GM19035 (cell line): Measurements from ENCODE around the gene SULT6B1.
"Not testable (repeated sequence)": the region's sequence is repeated elsewhere in the genome, so short reads cannot be mapped to it uniquely, and the experiment has no call there.

Source experiments
- ATAC-seq: cut with Tn5 transposase; IDR thresholded peaks from one replicate; pipeline ENCODE4 v1.9.1; 2021; ENCODE audit not compliant: unreplicated experiment

SULT6B1 gene

DNA sequence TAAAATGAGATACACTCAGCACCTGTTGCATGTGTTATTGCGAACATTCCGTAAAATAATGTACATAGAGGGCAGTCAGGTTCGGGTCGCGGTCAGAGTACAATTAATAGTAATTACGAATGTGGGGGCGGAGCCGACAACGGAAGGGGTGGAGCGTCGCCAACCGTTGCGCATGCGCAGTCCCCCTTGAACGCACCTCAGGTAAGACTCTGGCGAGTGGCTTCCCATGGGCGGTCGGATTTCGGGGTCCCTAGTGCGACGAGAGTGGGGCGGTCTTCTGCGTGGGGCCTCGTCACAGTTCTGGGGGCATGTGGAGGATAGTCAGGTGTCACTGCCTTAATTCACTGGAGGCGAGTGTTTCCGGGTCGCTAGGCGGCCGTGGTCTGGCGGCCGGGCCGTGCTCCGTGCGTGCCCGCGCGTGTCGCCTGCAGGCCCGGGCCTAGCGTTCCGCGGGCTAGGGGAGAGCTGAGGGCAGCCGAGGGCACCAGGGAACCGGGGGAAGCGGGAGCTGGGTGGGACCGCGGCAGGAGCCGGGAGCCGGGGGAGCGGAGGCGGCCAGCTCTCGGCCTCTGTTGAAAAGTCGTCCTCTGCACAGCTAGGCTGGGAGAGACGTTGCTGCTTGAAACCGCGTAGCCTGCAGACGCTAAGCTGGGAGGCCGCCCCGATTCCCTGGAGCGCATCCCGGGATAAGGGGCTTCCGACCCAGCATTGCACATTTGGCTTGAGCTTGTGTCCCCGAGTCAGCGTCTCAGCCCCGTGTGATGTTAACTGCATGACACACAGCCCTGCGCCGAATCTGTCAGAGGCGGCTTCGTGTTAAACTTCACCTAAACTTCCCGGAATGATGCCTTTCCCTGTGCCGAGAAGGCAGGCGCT lies 8.1 kb upstream of the SULT6B1 start, which contains the start of gene CEBPZOS:
TSS of gene CEBPZOS (plus strand) at position 177 of the 876 bp plus-strand sequence. CDS start 3,209 bp downstream, outside the sequence.
- peak; percentile 78 for ATAC-seq

DNA sequence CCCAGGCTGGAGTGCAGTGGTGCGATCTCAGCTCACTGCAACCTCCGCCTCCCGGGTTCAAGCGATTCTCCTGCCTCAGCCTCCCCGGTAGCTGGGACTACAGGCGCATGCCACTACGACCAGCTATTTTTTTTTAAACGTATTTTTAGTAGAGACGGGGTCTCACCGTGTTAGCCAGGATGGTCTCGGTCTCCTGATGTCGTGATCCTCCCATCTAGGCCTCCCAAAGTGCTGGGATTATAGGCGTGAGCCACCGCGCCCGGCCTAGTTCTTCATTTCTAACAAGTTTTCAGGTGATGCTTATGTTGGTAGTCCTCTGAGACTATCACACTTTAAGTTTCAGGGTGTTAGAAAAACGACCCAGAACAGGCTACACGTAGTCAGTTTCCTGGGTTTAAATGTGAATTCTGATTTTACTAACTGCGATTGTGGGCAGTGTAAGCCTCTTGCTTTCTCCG lies 7.4 kb upstream of the SULT6B1 start:
- ATAC-seq: not testable (repeated sequence)

DNA sequence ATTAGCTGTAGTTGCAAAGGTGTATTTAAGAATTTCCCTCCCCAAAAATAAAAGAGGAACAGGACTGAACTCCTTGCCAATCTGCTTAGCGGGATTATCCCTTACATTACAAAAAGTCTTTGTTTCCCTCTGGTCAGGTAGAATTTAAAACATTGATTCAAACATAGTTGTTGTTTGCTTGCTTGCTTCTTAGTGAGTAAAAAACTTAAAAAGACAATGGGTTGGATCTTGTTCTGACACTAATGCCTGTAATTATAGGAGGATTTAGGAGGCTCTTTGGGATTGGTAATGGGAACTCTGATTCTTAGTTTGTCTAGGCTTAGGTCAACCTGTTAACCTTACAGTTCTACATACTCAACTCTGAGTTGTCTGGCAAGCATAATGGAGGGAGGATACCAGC lies 4.1 kb upstream of the SULT6B1 start:
- ATAC-seq: no peak

DNA sequence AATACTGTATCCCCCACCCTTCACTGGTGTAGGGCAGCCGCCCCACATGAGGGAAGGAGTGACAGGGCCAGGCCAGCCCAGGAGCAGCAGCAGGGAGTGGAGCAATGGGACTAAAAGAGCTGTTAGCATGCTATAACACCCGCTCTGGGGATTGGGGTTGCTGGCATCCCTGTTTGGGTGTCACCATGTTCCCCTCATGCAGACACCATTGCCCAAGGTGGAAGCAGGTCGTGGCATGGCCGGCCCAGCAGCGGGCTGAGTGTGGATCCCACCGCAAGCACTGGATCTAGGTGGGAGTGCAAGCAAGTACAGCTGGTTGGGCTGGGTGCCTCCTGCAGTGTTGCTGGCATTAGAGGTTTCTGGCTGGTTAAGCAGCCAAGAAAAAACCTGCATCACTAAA lies 3.3 kb upstream of the SULT6B1 start:
- ATAC-seq: no peak

DNA sequence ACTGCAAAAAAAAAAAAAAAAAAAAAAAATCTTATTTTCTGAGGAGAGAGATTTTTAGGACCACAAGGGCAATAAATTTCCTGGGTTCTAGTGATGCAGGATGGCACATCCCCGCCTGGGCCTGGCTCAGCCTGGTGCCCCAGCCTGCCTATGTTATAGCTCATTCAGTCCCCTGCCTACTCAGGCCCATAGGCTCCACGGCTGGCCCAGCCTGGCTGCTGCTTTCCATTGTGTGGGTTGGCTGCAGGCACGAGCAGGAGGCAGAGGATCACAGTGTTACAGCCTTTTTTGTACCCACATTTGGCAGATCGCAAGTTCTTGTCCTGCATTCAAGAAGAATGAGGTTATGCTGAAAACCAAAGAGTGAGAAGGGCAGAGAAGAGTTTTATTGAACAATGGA lies 2.8 kb upstream of the SULT6B1 start:
- no peak for ATAC-seq

DNA sequence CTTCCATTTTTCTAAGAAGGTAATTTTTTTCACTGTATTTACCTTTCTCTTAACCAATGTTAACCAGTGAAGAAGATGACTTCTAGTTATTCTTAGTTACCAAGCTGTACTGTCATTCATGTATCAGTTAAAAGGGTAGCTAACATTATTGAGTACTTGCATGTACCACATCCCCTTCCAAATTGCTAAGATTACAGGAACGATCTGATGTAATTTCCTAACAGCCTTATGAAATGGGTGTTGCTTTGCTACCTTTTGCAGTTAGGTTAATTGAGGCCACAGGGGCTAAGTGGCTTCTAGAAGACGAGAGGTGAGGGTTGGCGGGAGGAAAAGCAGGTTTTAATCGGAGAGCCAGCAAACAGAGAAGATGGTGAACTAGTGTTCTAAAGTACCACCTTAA lies 1.8 kb upstream of the SULT6B1 start:
- no peak for ATAC-seq

DNA sequence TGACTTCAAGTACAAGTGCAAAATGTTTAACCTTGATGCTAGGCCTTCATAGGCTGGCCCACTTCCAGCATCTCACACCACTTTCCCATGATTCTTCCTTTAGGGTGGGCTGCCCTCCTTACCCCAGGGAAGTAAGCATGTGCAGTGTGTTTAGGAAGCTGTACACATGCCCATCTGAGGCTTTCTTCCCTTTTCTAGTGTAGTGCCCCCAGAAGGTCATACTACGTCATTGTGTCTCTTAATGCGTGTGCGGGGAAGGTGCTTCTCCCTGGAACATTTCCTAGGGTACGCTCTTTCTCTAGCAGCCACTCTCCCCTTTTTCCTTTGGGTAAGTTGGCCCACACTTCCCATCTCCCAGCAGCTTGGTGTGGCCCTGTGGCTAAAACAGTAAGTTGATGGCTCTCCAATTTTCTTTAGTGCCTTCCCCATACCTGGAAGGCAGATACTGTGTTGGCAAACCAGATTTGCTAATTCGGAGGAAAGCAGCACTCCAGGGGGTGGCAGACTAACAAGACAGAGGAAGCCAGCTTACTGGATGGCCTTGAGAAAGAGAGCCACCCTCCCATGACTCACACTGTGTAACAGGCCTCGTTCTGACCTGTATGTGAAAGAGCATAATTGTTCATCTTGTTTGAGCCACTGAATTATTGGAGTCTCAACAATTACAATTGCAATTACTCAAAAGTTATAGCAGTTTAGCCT lies 1.1 kb upstream of the SULT6B1 start:
- ATAC-seq: no peak

DNA sequence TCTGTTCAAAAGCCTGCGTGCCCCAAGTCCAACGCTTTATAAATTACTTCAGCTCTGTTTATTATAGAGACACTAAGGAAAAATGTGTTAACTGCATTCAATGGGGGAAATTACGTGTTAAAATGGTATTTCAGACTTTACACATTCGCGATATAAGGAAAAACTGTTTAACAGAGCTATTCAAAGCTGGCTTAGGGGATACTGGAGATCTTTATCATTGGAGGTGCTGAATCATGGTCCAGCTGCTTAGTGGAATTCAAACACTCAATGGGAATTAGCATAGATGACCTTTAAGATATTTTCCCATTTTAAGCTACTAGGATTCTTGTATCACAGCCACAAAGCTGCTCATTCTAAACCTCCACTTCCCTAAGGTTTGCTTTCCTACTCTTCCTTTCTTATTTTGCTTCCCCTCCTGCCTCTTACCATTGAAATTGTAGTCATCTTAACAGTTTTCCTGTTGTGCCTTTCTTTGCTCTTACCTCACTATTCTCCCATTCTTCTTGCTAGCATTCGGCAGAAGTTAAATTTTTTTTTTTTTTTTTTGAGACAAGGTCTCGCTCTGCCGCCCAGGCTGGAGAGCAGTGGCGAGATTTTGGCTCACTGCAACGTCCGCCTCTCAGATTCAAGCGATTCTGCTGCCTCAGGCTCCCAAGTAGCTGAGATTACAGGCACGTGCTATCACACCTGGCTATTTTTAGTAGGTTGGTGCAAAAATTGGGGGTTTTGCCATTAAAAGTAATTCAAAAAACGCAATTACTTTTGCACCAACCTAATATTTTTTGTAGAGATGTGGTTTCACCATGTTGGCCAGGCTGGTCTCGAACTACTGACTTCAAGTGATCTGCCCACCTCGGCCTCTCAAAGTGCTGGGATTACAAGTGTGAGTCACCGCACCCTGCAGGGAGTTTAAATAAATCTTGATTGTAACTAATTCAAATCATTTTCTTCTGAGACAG lies 6.5 kb downstream of the SULT6B1 start:
- no peak for ATAC-seq

DNA sequence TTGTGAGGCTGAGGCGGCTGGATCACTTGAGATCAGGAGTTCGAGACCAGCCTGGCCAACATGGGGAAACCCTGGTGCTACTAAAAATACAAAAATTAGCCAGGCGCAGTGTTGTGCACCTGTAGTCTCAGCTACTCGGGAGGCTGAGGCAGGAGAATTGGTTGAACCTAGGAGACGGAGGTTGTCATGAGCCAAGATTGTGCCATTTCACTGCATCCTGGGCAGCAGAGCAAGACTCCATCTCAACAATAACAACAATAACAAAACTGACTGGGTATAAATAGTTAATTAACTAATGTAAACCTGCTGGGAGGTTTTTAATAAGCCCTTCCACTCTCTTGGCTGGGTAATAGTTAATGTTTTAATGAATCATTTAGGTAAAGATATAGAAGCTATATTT lies 7.8 kb downstream of the SULT6B1 start:
- no peak for ATAC-seq

DNA sequence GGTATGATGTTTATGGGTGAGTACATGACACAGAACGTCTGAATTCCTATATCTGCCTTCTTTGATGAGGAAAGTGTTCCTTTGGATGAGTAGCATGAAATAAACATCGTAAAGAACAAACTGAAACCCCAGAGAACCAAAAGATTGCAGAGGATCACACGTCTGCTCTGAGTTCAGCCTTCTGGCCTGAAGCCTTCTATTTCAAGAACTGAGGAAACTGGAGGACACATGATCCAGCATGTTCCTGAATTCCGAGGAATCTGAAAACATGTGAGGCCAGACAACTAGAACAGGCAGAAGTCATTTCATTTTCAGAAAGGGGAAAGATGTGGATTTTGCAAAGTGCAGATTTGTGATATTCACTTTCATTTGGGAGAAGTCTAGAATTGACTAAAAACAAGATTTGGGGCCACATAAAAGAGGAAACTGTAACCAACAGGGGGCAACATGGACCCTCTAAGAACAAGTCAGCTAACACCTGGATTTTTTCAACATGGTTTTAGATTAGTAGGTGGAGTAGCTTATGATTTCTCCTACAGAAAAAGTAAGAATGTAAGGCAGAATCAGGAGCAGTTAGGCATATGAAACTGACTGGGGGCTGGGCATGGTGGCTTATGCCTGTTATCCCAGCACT lies 8.3 kb downstream of the SULT6B1 start:
- no peak for ATAC-seq

DNA sequence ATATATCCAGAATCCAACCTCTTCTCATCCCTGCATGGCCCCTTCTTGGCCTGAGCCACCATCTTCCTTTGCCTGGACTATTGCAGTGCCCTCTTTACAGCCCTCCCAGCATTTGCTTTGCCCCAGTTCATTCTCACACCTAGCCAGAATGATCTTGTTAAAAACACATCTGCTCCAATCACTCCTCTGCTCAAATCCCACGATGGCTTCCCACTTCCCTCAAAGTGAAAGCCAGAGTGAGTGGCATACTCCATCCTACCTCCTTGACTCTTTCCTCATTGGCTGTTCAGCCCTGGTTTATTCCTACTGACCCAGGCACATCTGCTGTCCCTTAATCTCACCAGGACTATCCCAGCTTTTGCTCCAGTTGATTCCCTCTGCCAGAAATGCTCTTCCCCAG lies 14.7 kb downstream of the SULT6B1 start:
- ATAC-seq: no peak

DNA sequence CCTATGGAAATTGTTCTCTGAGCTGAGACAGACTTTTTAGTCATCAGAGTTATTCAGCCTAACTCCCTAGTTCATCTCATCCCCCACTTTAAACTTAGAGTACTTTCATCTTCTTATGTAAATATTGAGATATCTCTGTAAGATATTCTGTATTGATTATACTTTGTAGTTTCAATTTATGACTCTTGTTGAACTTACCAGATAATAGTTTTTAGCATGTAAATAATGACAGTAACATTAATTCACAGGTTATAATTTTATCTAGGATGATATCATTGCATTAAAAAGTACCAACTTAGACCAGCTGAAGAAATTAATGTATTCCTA lies 16.9 kb downstream of the SULT6B1 start:
- no peak for ATAC-seq

DNA sequence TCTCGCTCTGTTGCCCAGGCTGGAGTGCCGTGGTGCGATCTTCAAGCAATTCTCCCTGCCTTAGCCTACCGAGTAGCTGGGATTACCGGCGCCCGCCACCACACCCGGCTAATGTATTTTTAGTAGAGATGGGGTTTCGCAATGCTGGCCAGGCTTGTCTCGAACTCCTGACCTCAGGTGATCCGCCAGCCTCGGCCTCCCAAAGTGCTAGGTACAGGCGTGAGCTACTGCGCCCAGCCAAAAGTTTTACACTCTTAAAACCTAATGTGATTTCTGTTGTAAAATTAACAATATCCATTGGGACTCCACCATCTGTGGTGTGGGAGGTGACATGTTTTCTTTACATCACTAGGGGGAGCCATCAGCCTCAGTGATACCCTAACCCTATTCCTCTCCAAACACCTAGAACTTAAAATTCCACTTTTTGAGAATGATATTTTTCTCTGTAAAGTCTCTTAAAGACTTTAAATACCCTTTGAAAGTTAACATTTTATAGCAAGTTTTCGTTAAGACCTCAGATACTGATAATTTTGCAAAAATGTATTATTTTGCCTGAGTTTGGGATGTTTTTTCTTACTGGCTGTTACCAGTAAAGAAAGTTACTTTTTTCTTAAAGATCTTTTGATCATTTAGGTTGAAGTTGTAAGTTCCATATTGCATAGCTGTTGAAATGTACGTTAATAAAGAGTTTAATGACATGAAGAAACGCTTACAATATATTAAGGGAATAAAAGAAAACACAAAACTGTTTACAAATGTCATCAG lies 20.1 kb downstream of the SULT6B1 start:
- peak; percentile 52 for ATAC-seq

DNA sequence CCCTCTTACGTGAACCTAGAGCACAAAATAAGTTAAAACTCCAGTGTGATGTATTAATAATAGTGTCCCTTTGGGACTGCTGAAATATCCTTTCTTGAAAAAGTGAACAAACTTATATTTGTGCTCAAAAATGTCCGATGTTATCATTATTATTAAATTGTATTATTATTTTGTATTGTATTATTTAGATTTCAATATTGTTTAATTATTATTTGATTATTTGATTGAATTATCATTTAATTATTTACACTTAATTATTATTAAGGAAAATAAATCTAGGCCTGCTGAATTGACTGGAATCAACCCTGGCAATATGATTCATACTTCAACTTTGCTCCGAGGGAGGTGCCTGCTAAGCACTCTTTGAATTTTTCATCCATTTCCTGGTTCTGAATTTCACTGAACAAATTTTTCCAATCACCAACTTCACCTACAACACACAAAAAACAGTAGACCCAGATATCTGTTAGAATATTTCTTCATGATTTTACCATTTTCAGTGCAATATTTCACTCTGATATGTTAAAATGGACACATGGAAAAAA lies 20.8 kb downstream of the SULT6B1 start:
- no peak for ATAC-seq

DNA sequence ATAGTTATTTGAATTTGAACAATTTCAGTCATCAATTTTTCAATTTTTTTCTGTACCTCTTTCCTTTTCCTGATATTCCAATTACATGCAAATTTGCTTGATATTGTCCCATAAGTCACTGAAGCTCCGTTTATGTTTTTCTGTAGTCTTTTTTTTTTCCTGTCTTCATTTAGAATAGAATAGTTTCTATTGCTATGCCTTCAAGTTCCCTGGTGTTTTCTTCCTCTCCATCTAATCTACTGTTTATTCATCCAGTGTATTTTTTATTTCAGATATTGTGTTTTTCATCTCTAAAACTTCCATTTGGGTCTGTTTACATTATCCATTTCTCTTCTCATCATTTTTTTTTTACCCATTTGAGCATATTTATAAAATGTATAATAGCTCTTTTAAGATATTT lies 23.7 kb downstream of the SULT6B1 start:
- no peak for ATAC-seq

DNA sequence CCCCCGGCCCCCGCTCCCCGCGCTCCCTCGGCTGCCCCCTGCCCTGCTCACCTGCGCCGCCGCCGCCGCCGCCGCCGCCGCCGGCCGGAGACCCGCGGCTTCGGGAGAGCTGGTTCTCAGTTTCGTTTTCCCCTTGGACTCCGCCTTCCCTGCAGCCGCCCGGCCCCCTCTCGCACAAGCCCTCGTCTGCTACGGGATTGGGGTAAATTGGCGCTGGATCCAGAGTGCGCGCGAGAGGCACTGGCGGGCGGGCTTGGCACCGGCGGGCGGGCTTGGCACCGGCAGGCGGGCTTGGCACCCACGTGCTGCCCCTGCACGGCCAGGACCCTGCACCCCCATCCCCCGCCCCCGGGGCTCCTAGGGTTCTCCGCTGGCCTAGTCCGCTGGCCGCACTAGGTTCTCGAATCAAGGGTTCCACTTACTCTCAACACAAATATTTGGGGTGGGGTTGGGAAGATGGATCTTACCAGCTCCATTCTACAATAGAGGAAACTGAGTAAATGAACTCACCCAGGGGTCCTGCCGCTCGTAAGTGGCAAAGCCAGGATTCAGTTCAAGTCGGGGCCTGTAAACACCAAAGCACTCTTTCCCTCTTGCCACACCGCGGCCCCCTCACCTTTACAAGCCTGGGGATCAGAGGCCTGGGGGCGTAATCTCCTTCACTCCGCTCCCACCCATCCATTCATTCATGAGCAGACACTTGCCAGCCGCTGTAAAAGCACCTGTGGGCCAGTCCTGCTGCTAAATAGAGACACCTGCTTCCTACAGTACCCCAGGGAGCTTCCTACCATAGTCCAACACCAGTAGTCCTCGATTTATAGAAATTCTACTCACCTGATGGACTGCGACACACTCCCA lies 31.4 kb downstream of the SULT6B1 start, which contains the start of gene EIF2AK2:
TSS of gene EIF2AK2 (minus strand) at position 124 of the 858 bp plus-strand sequence. CDS start 9,174 bp downstream, outside the sequence.
- ATAC-seq: peak; percentile 84

DNA sequence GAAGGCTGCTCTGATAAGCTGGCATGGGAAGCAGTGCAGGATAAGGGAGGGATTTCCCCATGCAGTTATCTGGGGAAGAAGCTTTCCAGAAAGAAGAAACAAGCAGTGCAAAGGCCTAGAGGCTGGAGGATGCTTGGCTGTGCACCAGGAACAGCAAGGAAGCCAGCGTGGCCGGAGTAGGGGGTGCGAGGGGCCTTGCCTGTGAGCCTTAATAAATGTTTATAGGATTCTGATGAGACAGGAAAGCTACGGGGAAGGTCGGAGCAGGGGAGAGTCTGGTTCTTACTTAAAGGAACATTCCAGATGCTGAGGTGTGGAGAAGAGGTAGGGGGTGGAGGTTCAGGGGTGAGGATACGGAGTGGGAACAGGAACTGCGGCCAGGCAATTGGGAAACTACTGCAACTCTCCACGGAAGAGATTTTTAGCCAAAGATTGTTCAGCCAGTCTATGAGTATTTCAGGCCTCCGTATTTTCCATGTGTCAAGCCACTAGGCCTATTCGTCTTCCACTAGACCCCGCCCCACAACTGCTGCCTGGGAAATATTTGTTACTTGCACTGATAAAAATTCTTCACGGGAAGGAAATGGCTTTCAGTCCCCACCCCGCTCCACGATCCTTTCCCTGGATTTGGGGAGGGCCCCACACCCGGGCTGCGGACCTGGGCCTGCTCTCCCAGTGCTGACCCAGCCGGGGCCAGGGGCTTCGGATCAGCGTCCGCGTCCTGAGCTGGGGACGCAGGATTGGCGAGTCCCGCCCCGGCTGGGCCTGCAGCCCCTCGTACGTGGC lies 32.2 kb downstream of the SULT6B1 start:
- ATAC-seq: peak; percentile 31

DNA sequence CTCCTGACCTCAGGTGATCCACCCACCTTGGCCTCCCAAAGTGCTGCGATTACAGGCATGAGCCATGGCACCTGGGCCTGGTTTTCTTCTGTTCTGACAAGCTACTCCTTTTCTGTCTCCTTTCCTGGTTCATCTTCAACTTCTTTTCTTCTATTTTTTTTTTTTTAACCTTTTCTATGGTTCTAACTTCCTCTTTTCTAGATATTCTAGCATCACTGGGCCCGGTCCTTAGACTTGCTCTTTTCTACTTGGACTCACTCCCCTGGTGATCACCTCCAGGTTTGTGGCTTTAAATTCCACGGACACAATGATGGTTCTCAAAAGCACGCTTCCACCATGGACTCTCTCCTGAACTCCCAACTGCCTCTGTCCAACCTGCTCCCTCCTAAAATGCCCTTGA lies 33.7 kb downstream of the SULT6B1 start:
- no peak for ATAC-seq
